Prostate gland (tissue), 2 donors: ENCODE results near the gene CA12. TPM values are rescaled to one million over a fixed set of nuclear protein-coding genes. Genes with fewer than 3 reads are reported as not detected.

Source experiments
- DNase-seq: peaks from one replicate; pipeline ENCODE4 v3.0.0-alpha.2; 2019; ENCODE audit warnings: low spot score
- H3K27ac ChIP-seq, 2 donors: fragments of 200-600 bp; sonication (generic); 2 replicates each; pipeline ENCODE4 v1.5.1; 2017 to 2019
- H3K27me3 ChIP-seq: fragments of 200-600 bp; sonication (generic); replicated peaks from 2 replicates; pipeline ENCODE4 v1.5.1; 2019; ENCODE audit not compliant: insufficient read depth
- H3K36me3 ChIP-seq, 2 donors: fragments of 200-600 bp; sonication (generic); 1 replicate in 1 of 2; 2 replicates in 1 of 2; pipeline versions ENCODE4 v1.5.1 to v1.8.1; 2017 to 2019
- H3K4me1 ChIP-seq: fragments of 200-600 bp; sonication (generic); replicated peaks from 2 replicates; pipeline ENCODE4 v1.5.1; 2019
- H3K4me3 ChIP-seq, 2 donors: fragments of 200-600 bp; sonication (generic); 2 replicates each; pipeline ENCODE4 v1.5.1; 2017 to 2019
- H3K9me3 ChIP-seq: fragments of 200-600 bp; sonication (generic); 2 replicates; pipeline ENCODE4 v1.5.1; 2017
- CTCF ChIP-seq, 4 experiments: fragments of 200-600 bp in 2 of 4; fragments of 450-650 bp in 2 of 4; sonication (generic) in 2 of 4; IDR thresholded peaks; 1 replicate in 3 of 4; 2 replicates in 1 of 4; pipeline ENCODE4 v1.5.1; 2016 to 2019; ENCODE audit warnings: antibody characterized with exemption in 4 of 4, mild to moderate bottlenecking in 2 of 4, moderate library complexity in 2 of 4
- POLR2A ChIP-seq: fragments of 450-650 bp; IDR thresholded peaks from one replicate; pipeline ENCODE4 v1.6.1; 2016; ENCODE audit warnings: antibody characterized with exemption, mild to moderate bottlenecking
- POLR2AphosphoS5 ChIP-seq: sonication (generic); formaldehyde crosslinking; IDR thresholded peaks from one replicate; pipeline ENCODE4 v1.6.1; 2017; ENCODE audit warnings: antibody characterized with exemption
- WGBS: methylation state at CpG from one replicate; pipeline ENCODE4 v1.1.5; 2018; 5-methylcytosine and 5-hydroxymethylcytosine counted together
- intact Hi-C: fragments of 100-400 bp; cut with DNase I; formaldehyde crosslinking; loops from one replicate; pipeline ENCODE4 v1.14.2; 2022
- total RNA-seq, 2 donors: library from RNA; depleted of rRNA; stranded (reverse); fragments of >200 nt; gene quantifications; one replicate each; pipeline ENCODE4 v1.1.0, GENCODE V29; 2016

CA12 gene
- total RNA-seq, 2 donors from 2014 or later, result 3.0 to 9.5 TPM

GRCh38 chr15:63396152-63396928 is 14.7 kb upstream of the CA12 start:
- no peak for TF ChIP-seq CTCF (IDR thresholded peaks at IDR 0.05)
- no peak for TF ChIP-seq POLR2A
- TF ChIP-seq POLR2AphosphoS5, result no peak
- Histone ChIP-seq H3K36me3 (no peaks in the 10 kb centered on the region), H3K27ac (no peak overlapping the region), H3K4me1 (no peaks in the 10 kb centered on the region), H3K27me3 (no peaks in the 10 kb centered on the region), H3K9me3 (no peaks in the 10 kb centered on the region), H3K4me3 (no peak overlapping the region)
- intact Hi-C loops, result no loop called here
- no peak for DNase-seq
- WGBS, result 84% methylated on average over 8 of the region's 8 CpGs

GRCh38 chr15:63395730-63396151 is 14.1 kb upstream of the CA12 start:
- 70% methylated on average over 4 of the region's 4 CpGs for WGBS

GRCh38 chr15:63392361-63393009 is 10.8 kb upstream of the CA12 start:
- Histone ChIP-seq H3K27me3 (no peaks in the 10 kb centered on the region), H3K36me3 (no peaks in the 10 kb centered on the region), H3K4me1 (no peaks in the 10 kb centered on the region), H3K27ac (peak overlapping the region; percentile 19 to 21), H3K9me3 (no peaks in the 10 kb centered on the region), H3K4me3 (no peak overlapping the region)
- intact Hi-C loops, result no loop called here
- peak; percentile 49 for DNase-seq
- 42% methylated on average over 7 of the region's 7 CpGs for WGBS
- TF ChIP-seq POLR2A, result no peak
- peak; percentile 68 for TF ChIP-seq POLR2AphosphoS5

More at GRCh38 chr15:63395730-63396151, 14.1 kb upstream of the CA12 start:
- Histone ChIP-seq H3K9me3 (no peaks in the 10 kb centered on the region), H3K27ac (no peak overlapping the region), H3K4me3 (no peak overlapping the region), H3K4me1 (no peaks in the 10 kb centered on the region), H3K36me3 (no peaks in the 10 kb centered on the region), H3K27me3 (no peaks in the 10 kb centered on the region)
- DNase-seq, result no peak
- no peak for TF ChIP-seq CTCF (IDR thresholded peaks at IDR 0.05)
- no peak for TF ChIP-seq POLR2AphosphoS5
- no peak for TF ChIP-seq POLR2A
- intact Hi-C loops, result no loop called here

- TF ChIP-seq POLR2A (no peak), CTCF (IDR thresholded peaks at IDR 0.05) (no peak), POLR2AphosphoS5 (no peak)
- H3K4me3 ChIP-seq, result no peak overlapping the region
- 83% methylated on average over 6 of the region's 6 CpGs for WGBS
- intact Hi-C loops, result no loop called here
- peak overlapping the region in 1 of 2 donors; percentile 19 for H3K27ac ChIP-seq
- no peak for DNase-seq
- no peaks in the 10 kb centered on the region for H3K36me3 ChIP-seq
- H3K27me3 ChIP-seq, result no peaks in the 10 kb centered on the region
- no peaks in the 10 kb centered on the region for H3K4me1 ChIP-seq
- no peaks in the 10 kb centered on the region for H3K9me3 ChIP-seq
Observed at GRCh38 chr15:63391669-63392360, 10.2 kb upstream of the CA12 start.

- intact Hi-C loops, result no loop called here
Observed at GRCh38 chr15:63390689-63391088, 9.0 kb upstream of the CA12 start.

More at GRCh38 chr15:63390689-63391088, 9.0 kb upstream of the CA12 start:
- Histone ChIP-seq H3K9me3 (no peaks in the 10 kb centered on the region), H3K4me3 (no peak overlapping the region), H3K36me3 (no peaks in the 10 kb centered on the region), H3K4me1 (no peaks in the 10 kb centered on the region), H3K27me3 (no peaks in the 10 kb centered on the region), H3K27ac (no peak overlapping the region)
- no peak for DNase-seq
- TF ChIP-seq POLR2A, result no peak
- no peak for TF ChIP-seq CTCF (IDR thresholded peaks at IDR 0.05)
- no peak for TF ChIP-seq POLR2AphosphoS5
- 72% methylated on average over 3 of the region's 3 CpGs for WGBS
